K562 (cell line): ENCODE measurements around the gene KIF9. TPM values are rescaled to one million over a fixed set of nuclear protein-coding genes. Genes with fewer than 3 reads are reported as not detected.

Experiments
- ARID2 ChIP-seq: fragments of 450-650 bp; IDR thresholded peaks from 2 replicates; pipeline ENCODE4 v1.6.1; 2017; ENCODE audit warnings: antibody characterized with exemption, mild to moderate bottlenecking
- CBX3 ChIP-seq, 2 experiments: IDR thresholded peaks; 1 replicate in 1 of 2; 2 replicates in 1 of 2; pipeline ENCODE4 v1.6.1; 2012; ENCODE audit warnings: inconsistent platforms in 2 of 2, low read length in 2 of 2, borderline replicate concordance in 1 of 2, control low read depth in 1 of 2
- CHD2 ChIP-seq: IDR thresholded peaks from 2 replicates; pipeline ENCODE4 v1.6.1; 2011; ENCODE audit warnings: low read depth, low read length
- DLX4 ChIP-seq: fragments of 250-450 bp; sonication (Bioruptor Pico); IDR thresholded peaks from 2 replicates; pipeline ENCODE4 v1.6.1; 2021; ENCODE audit warnings: mild to moderate bottlenecking
- ELK1 ChIP-seq: sonication (generic); formaldehyde crosslinking; IDR thresholded peaks from 2 replicates; pipeline ENCODE4 v1.8.1; 2022; ENCODE audit warnings: missing genetic modification reagents
- L3MBTL2 ChIP-seq: fragments of 450-650 bp; IDR thresholded peaks from 2 replicates; pipeline ENCODE4 v1.6.1; 2016; ENCODE audit warnings: mild to moderate bottlenecking, moderate library complexity
- MEF2D ChIP-seq: conservative IDR thresholded peaks from 2 replicates; pipeline ENCODE4 v1.6.1; 2016; ENCODE audit warnings: low read depth, missing genetic modification characterization, missing compliant biosample characterization
- NR1H2 ChIP-seq: sonication (generic); formaldehyde crosslinking; IDR thresholded peaks from 2 replicates; pipeline ENCODE4 v1.4.0; 2020; ENCODE audit warnings: mild to moderate bottlenecking, missing genetic modification reagents
- PCBP1 ChIP-seq: fragments of 200-400 bp; formaldehyde crosslinking; IDR thresholded peaks from 2 replicates; pipeline ENCODE4 v1.6.1; 2018; ENCODE audit warnings: mild to moderate bottlenecking, low read depth, low read length; ENCODE audit not compliant: poor library complexity, severe bottlenecking
- PHF8 ChIP-seq: fragments of 200-600 bp; sonication (generic); IDR thresholded peaks from 2 replicates; pipeline ENCODE4 v1.6.1; 2012; ENCODE audit warnings: mixed run types, mild to moderate bottlenecking, inconsistent platforms, low read length, moderate library complexity, borderline replicate concordance
- RBM22 ChIP-seq: fragments of 200-400 bp; formaldehyde crosslinking; IDR thresholded peaks from 2 replicates; pipeline ENCODE4 v1.6.1; 2018; ENCODE audit warnings: low read length, low read depth; ENCODE audit not compliant: poor library complexity, severe bottlenecking
- SAFB2 ChIP-seq: fragments of 200-400 bp; formaldehyde crosslinking; IDR thresholded peaks from 2 replicates; pipeline ENCODE4 v1.6.1; 2018; ENCODE audit warnings: borderline replicate concordance, low read length, low read depth, moderate library complexity; ENCODE audit not compliant: severe bottlenecking
- SREBF1 ChIP-seq: fragments of 150-350 bp; IDR thresholded peaks from 2 replicates; pipeline ENCODE4 v1.6.1; 2014; ENCODE audit warnings: antibody characterized with exemption, low read depth, low read length, borderline replicate concordance
- SRF ChIP-seq, 2 experiments: fragments of 250-450, 450-650 bp in 1 of 2; sonication (Bioruptor Pico) in 1 of 2; sonication (generic) in 1 of 2; formaldehyde crosslinking; IDR thresholded peaks; 2 replicates each; pipeline versions ENCODE4 v1.5.0 to v1.5.1; 2020 to 2022; ENCODE audit warnings: mild to moderate bottlenecking in 1 of 2, missing genetic modification reagents in 1 of 2
- THRB ChIP-seq: fragments of 450-650 bp; formaldehyde crosslinking; conservative IDR thresholded peaks from 2 replicates; pipeline ENCODE4 v1.4.0; 2022; ENCODE audit warnings: mild to moderate bottlenecking, missing genetic modification characterization
- USF2 ChIP-seq: sonication (generic); formaldehyde crosslinking; IDR thresholded peaks from 2 replicates; pipeline ENCODE4 v1.5.0; 2020; ENCODE audit warnings: missing genetic modification reagents
- ZNF449 ChIP-seq: fragments of 250-450 bp; sonication (Bioruptor Pico); IDR thresholded peaks from 2 replicates; pipeline ENCODE4 v1.8.0; 2022; ENCODE audit warnings: moderate library complexity, mild to moderate bottlenecking, inconsistent platforms
- ZNF583 ChIP-seq: fragments of 250-450 bp; sonication (Bioruptor Pico); IDR thresholded peaks from 2 replicates; pipeline ENCODE4 v1.4.0; 2020
- polyA plus RNA-seq, 8 experiments: library from polyadenylated mRNA; depleted of rRNA in 4 of 8; stranded (reverse) in 5 of 8; unstranded in 3 of 8; fragments of >200 nt; fragmentation: Nextera tagmentation in 2 of 8; fragmentation: Illumina TruSeq in 1 of 8; extraction: Ambion mirVana in 2 of 8; extraction: Trizol in 1 of 8; gene quantifications; 2 replicates each; pipeline versions ENCODE4 v1.2.1 to v1.2.3, GENCODE V29; 2011 to 2014; ENCODE audit warnings: inconsistent platforms in 1 of 8, missing spikeins in 1 of 8
- total RNA-seq, 7 experiments: library from RNA; depleted of rRNA in 6 of 7; stranded (reverse); fragments of >200 nt in 6 of 7; fragmentation: Illumina TruSeq in 2 of 7; extraction: Trizol in 2 of 7; gene quantifications; 2 replicates each; pipeline versions ENCODE4 v1.2.1 to v1.2.3, GENCODE V29; 2011 to 2021; ENCODE audit warnings: low replicate concordance in 1 of 7
- TF ChIP-seq, protein P1 (sequence below): fragments of 450-650 bp; formaldehyde crosslinking; IDR thresholded peaks from 2 replicates; pipeline ENCODE4 v1.4.0; 2022; ENCODE audit warnings: missing genetic modification characterization

The KIF9 gene
- total and polyA plus RNA-seq, 9 of the 15 experiments (the other 6 are each of a cell fraction or from before 2014, with no cell fraction given), result 16.9 to 56.9 (median 25.0) TPM

DNA sequence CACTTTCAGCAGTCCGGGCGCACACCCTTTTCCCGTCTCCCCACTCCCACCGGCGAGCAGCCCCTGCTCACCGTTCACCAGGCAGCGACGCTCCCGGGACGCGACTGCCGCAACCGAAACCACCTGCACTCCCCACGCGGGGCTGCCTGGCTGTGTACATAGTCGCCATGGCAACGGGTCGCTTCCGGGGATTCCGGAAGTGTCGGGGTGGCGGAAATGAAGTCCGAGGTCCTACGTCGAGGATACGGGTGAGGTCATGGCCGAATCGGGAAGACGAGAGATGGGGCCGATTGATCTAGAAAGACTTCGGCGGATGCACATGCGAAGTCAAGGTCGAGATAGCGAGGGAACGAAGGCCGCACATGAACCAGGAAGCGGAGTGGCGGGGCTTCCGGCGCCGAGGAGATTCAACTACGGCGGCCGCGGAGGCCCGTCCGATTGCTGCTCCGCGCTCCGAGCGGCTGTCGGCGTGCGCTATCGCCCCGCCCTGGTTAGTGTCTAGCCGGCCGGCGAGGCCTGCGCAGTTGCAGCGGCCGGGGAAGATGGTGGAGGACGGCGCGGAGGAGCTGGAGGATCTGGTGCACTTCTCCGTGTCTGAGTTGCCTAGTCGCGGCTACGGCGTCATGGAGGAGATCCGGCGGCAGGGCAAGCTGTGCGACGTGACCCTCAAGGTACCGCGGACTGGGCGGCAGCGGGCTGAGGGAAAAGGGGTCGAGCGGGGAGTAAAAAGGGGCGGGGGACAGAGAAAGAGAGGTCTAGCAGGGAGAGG is at the start of gene KIF9, which contains the start of gene KLHL18 (continued):
- TF ChIP-seq SAFB2, result no peak
- TF ChIP-seq SREBF1, result peak; percentile 46; the same call in 1 of the 2 replicates
- peak; percentile 51; the same call in 1 of the 2 replicates for TF ChIP-seq ZNF583
- peak; percentile 86 for TF ChIP-seq PHF8
- TF ChIP-seq CBX3 (IDR thresholded peaks at IDR 0.05; ENCODE audit: borderline replicate concordance in 1 of 2, low read length in 2 of 2), result peak in 1 of 2 experiments; percentile 88; a peak in 2 of 3 replicates
- TF ChIP-seq ARID2, result 0 out of 2 replicates have a peak, but pooled peaks have one; percentile 20
- peak; percentile 19 for TF ChIP-seq PCBP1
- TF ChIP-seq CHD2, result peak; percentile 14
- TF ChIP-seq RBM22, result peak; percentile 99
- TF ChIP-seq ELK1, result no peak
- TF ChIP-seq L3MBTL2, result peak; percentile 88
- no peak; the same call in 1 of the 2 replicates for TF ChIP-seq USF2
- TF ChIP-seq THRB (CRISPR knock-in tag), result peak; percentile 44; the same call in 1 of the 2 replicates
- TF ChIP-seq SRF (CRISPR knock-in tag; IDR thresholded peaks at IDR 0.05), result peak in 1 of 2 experiments; percentile 70; a peak in 1 of 4 replicates
- no peak for TF ChIP-seq DLX4 (CRISPR knock-in tag)
- TF ChIP-seq NR1H2 (CRISPR knock-in tag), result no peak; the same call in 1 of the 2 replicates
- no peak for TF ChIP-seq ZNF449 (CRISPR knock-in tag)
- TF ChIP-seq, protein P1, sequence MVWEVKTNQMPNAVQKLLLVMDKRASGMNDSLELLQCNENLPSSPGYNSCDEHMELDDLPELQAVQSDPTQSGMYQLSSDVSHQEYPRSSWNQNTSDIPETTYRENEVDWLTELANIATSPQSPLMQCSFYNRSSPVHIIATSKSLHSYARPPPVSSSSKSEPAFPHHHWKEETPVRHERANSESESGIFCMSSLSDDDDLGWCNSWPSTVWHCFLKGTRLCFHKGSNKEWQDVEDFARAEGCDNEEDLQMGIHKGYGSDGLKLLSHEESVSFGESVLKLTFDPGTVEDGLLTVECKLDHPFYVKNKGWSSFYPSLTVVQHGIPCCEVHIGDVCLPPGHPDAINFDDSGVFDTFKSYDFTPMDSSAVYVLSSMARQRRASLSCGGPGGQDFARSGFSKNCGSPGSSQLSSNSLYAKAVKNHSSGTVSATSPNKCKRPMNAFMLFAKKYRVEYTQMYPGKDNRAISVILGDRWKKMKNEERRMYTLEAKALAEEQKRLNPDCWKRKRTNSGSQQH (CRISPR knock-in tag), result peak; percentile 84
- TF ChIP-seq MEF2D (tag), result 0 out of 2 replicates have a peak, but pooled peaks have one; percentile 52
